Raji (cell line): ENCODE data around the gene CRACDL.

Experiments
- POLR2A ChIP-seq: IDR thresholded peaks from 2 replicates; pipeline ENCODE4 v1.6.1; 2011; ENCODE audit warnings: low read depth, low read length, control low read depth; ENCODE audit not compliant: insufficient read depth

CRACDL gene

DNA sequence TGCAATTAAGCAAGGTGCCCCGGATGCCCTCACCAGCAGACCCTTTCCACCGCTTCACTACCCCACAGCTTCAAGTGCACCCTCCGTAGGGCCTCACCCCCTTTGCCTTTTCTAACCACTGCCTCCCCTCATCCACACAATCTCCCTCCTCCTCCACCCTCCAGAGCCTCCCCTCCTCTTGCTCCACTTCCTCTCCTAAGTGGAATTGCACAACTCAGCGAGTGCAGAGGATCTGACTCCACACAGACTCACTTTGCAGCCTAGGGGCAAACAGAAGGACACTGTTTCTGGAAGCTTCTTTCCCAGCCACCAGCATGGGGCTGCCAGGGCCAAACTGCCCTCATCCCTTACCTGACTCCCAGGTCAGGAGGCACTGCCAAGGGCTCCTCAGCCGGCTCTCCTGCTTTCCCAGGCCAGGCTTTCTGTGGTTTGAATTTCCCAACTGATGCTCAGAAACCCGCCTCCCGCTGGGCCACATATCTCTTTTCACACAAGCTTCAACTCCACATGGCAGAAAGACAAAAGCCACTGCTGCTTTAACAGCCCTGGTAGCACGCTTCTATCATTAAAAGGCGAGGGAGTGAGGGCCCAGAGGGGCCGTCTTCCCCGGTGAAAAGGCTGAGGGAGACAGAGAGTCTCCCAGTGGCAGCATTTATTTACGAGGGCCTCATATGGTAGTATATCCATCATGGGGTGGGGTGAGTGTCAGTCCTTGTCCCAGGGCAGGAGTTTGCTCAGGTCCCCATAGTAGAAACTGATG is 130.4 kb downstream of the CRACDL start:
- no peak for TF ChIP-seq POLR2A

DNA sequence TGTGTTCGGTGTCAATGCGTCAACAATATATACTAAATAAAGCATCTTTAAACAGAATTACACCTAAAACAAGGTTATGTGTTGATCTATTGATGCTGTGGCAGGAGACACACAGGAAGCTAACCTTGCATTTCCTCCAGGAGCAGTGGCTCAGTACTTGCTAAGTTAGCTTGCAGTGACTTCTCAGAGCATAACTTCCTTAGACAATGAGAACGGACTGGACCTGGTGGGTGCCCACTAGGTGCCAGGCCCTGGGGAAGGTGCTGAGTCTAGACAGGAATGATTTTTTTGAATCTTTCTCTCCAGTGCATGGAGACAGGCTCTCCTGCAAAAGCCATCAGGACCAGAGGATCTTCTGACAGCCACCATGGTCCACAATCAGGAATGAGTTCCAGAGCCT is 131.3 kb downstream of the CRACDL start:
- TF ChIP-seq POLR2A, result no peak

DNA sequence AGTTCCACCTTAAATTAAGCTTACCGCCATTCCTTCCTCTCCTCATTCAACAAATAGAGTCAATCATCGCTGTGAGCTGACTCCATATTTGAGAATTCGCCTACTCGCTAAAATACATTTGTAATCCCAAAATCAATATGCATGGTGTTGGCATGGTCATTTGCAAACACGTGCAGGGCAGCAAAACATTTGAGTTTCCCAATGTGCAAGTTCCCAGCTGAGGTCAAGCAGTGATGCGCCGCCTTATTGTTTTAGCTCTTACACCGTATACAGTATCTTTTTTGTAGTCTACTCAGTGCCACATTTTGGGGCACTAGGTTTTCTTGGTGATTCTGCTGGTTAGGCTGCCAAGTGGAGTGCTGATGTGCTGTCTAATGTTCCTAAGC is 131.8 kb downstream of the CRACDL start:
- TF ChIP-seq POLR2A, result no peak

DNA sequence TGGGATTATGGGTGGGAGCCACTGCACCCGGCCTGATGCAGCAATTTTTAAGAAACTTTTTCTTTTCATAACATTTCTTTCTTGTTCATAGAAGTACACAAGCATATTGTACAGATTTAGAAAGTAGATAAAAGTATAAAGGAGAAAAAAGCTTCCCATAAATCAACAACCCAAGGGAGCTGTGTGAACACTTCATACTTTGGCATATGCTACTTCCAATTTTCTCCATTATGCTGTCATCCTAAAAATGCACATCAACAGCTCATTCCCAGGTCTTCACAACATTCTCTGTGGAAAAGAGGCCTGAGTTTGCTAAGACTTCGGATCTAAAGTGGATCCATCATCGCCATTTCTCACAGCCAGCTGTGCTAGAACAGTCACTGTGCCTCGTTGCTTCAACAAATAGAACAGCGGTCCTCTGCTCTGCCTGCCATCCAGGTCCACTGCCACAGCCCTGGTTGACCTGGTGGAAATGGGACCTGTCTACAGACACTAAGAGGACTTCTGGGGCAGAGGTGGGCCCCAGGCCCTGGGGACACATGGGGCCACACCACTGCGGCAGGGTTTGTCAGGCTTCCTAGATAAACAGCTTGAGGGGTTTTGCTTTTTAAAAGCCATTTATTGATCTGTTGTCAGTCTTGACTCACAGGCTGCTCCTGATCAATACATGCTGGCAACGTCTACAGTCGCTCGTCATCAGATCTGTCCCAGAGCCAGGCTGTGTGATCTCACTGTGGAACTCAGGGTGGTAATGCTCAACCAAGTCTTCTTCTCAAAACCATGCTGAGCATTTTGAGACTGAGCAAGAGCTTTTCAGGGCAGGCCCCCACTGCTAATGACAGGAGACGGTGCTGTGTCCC is 132.4 kb downstream of the CRACDL start:
- no peak for TF ChIP-seq POLR2A

DNA sequence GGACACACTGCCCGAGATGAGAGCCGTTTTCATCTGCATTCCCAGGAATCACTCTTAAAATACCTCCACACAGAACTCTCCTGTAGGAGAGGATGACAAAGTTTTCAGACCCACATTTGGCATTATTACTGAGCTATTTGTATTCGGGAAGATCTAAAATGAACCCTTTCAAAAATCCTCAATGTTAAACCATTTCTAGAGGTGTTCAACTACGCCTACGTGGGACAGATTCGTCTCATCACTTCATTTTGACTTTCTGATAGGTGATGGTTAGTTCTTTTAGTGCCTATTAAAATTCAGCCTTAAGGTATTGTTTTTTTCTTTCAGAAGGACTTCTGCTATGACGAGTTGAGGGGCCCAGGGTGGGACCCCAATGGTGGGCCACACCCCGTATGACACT is 133.7 kb downstream of the CRACDL start:
- no peak for TF ChIP-seq POLR2A

DNA sequence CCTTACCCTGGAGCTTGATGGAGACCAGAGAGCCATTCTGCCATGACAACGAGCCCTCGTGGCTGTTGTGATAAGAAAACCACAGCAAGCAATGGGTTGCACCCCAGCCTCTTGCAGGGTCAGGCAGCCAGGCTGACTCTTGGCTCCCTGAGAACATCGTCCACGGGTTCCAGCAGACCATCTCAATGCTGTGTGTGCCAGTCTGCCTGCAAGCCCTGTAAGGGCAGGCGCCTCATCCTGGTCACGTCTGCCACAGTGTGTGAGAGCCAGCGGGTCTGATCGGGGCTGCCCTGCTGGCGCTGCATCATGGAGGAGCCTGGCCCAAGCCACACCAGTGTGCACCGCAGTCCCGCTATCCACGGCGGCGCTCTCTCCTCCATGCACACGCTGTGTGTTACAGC is 134.1 kb downstream of the CRACDL start:
- TF ChIP-seq POLR2A, result no peak

DNA sequence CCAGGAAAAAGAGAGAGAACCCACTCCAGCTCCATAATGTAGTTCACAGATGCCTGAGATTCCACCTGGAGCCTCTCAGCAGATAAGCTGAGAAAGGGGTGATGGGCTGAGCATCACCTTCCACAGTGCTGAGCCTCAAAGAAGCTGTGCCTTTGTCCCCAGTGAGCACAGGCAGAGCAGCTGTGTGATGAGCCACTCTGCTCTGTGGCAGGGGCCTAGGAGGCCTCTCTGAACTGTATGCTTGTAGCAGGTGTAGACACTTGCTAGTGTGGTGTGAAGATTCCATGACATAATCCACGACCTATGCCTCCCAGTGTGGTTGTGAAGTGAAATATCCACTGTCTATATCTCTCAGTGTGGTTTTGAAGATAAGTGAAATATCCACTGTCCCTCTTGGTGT is 134.7 kb downstream of the CRACDL start:
- no peak for TF ChIP-seq POLR2A

DNA sequence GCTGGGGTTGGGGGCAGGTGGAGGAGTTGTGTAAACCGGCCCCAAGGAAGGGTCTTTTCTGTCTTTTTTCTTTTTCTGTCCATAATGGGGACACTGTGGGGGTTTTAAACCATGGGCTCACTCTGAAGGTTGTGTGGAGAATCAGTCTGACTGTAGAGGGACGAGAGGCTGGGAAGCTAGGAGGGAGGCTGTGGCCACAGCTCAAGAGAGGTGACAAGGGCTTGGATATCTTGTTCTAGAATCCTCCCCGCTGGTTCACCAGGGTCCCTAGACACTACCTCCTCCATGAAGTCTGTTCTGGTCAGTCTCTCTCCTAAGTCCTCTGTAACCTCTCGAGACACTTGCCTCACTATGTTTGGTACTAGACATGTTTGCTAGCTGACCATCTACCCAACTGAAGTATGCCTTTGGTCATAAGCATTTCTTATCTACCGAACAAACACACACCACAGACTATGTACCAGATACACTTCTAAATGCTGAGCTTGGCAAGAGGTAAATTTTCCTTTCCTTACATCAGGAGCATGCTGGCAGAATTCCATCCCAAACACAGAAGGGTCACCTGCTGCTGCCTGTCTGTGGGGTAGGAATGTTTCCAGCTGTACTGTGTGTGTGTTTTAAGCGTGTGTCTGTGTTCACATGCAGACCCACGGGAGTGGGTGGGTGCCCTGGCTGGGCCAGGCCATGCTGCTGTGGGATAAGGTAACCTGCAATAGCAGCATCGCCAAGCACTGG is 135.5 kb downstream of the CRACDL start:
- TF ChIP-seq POLR2A, result no peak

DNA sequence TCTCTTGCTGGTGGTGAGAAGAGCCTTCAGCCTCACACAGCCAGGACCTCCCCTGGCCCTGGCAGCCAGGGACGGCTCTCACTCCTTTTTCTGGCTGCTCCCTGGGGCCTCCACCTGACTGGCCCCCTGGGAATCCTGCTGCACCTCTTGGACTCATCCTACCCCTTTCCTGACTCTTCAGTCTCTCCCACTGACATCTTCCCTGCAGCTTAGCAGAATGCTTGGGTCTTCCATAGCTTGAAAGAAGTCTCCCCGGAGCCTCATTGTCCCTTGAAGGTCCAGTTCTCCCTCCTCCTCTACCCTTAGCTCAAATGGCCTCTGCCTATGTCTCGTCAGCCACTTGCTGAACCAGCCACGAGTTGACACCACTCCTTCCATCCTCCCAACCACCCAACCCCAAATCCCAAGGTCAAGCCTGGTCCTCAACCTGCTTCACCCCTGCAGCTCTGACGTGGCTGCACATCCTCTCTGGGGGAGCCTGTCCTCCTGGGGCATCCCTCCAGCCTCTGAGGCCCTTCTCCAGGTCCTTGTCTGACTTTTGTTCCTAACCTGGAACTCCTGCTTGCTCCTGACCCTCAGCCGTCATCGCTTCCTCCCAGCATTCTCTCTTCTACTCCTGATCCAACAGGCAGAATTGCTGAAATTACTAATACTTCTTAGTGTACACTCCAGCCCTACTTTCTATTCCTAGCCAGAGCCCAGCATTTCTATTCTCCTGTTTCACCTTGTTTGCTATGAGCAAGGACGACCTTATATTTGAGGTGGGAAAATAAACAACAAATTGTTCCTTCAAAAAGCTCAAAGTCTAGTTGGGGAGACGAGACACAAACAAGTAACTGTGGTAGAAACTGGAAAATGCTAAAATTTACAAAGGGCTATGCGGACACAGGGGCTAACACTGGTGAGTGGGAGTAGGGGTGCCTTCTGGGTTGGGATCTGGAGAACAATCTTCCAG is 136.4 kb downstream of the CRACDL start:
- no peak for TF ChIP-seq POLR2A

DNA sequence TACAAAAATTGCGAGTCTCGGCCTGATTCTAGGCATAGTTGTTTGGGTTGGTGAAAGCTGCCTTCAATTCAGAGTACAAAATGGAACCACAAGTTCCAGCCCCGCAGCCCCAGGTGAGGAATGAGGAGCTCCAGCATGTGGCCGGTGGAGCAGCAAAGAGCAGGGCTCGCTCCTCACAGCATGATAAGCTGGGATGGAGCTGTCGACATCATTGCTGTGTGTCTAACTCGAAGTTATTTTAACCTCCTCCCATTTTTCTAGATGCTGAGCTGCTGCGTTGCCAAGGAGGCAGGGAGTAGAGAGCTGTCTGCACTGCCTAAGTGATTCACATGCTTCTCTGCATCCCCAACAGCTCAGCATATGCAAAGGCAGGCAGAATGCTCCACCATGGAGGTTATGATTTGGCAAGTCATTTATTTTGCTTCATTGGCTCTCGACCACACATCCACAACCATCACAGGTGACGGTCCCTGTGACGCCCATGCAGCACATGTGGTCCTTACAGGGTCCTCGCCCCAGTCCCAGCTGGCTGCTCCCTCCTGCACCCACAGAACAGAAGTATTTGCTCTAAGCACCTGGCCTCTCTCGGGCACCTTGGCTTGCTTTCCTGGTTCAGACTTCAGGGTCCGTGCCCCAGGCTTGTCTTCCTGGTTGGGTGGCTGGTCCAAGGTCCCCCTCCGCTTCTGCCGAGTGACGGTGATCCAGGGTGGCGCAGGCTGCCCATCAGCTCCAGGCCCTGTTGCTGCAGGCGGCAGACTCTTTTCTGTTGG is 139.1 kb downstream of the CRACDL start:
- TF ChIP-seq POLR2A, result no peak

DNA sequence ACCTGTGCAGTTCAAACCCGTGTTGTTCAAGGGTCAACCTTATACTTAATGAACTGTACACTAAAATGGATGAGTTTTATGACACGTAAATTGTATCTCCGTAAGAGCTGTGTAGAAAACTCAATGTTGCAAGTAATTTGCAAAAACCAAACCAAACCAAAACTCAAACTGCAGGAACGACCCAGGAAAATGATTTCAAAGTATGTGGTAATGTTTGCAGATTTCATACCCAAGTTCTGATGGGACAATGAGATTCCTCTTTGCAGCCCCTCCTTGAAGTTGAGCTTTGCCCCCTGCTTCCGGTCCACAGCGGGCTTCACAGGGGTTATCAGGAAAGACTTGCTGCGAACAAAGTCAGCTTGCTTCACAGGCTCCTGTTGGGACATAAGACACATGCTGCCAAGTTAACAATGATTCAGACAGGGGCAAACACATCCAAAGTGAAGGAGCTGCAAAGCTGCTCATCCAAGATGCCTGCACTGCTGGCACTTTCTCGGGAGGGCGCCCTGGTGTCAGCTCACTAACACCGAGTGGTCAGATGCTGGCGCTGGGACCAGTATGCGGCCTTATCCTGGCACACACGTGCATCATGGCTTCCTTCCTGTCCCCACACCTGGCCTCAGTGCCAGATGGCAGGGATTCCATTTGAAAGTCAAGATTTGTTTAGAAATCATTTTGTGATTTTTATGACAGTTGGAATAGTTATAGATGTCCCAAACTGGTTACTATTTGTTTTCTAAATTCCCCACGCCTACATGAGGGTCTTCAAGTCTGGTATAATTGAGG is 139.9 kb downstream of the CRACDL start:
- TF ChIP-seq POLR2A, result no peak

DNA sequence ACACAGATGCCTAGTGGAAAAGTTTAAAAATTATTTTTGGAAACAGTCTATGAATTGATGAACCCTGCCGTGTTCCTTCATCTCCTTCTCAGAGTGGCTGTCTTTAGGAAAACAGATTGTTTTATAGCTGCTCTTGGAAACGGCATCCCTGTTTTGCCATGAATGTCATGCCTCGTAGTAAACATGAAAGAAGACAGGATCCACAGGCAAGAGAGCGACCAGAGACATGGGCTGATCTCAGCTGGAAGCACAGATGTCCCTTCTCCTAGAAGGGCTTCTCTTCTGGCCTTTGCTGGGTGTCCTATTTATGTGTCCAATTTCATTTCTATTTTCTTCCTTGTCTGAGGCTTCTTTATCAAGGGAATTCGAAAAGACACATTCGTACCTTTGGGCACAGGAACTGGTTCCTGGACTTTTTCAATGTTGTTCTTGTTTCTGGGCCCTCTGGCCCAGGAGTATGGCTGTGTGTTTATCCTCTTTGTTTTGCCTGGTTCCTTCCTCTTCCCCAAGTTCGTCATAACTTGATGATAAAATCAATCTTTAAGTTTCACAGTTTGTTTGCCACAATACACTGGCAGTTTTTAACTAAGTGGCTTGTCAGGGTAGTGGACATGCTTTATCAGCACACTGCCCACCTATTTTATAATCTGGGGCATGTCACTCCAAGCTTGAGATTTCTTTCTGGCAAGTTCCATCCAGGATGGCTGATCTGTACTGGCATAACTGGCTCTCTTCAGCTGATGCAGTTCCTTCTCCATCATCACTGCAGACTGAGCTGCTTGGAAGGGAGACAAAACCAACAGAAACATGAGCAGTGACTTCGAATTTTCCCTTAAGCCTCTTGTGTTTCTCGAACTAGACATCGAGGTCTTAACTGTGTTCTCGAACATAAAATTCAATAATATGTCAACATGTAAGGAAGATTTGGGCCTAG is 141.9 kb downstream of the CRACDL start:
- TF ChIP-seq POLR2A, result no peak
